Urinary bladder (tissue), 4 donors: ENCODE measurements around the gene AGPAT4. TPM values are rescaled to one million over a fixed set of nuclear protein-coding genes. Genes with fewer than 3 reads are reported as not detected.

ENCODE experiments used
- DNase-seq: peaks from one replicate; pipeline ENCODE4 v3.0.0-alpha.2; 2015; ENCODE audit errors: extremely low spot score
- H3K27ac ChIP-seq: one replicate; pipeline ENCODE4 v1.5.1; 2013; ENCODE audit warnings: low read depth, mild to moderate bottlenecking, moderate library complexity
- H3K36me3 ChIP-seq: one replicate; pipeline ENCODE4 v1.6.1; 2013; ENCODE audit warnings: mild to moderate bottlenecking, moderate library complexity; ENCODE audit not compliant: insufficient read depth
- H3K4me1 ChIP-seq: one replicate; pipeline ENCODE4 v1.6.1; 2013; ENCODE audit warnings: mild to moderate bottlenecking, moderate library complexity; ENCODE audit not compliant: insufficient read depth
- H3K4me3 ChIP-seq: one replicate; pipeline ENCODE4 v1.5.1; 2013; ENCODE audit warnings: low read depth, low read length
- WGBS: extraction: QIAGEN DNeasy Blood & Tissue Kit; methylation state at CpG from one replicate; pipeline ENCODE4 v1.1.7; 2013; 5-methylcytosine and 5-hydroxymethylcytosine counted together
- polyA plus RNA-seq: library from polyadenylated mRNA; stranded (reverse); fragments of 200-250 nt; gene quantifications from one replicate; pipeline ENCODE4 v1.2.3, GENCODE V29; 2013
- total RNA-seq: library from RNA; depleted of rRNA; stranded (reverse); fragments of >200 nt; gene quantifications from one replicate; pipeline ENCODE4 v1.2.3, GENCODE V29; 2014
- donor health status: healthy with polysubstance abuse.
- donor health status: healthy.

AGPAT4 gene
- total and polyA plus RNA-seq, 2 donors = 4.5 to 26.4 TPM

GRCh38 chr6:161110028-161110779 lies 163.7 kb downstream of the AGPAT4 start:
- Histone ChIP-seq H3K4me1 (peaks cover 2% of the 10 kb centered on the region), H3K36me3 (peaks cover 4% of the 10 kb centered on the region), H3K4me3 (no peak overlapping the region), H3K27ac (no peak overlapping the region)
- no peak for DNase-seq
- 71% methylated on average over 14 of the region's 14 CpGs for WGBS

DNA sequence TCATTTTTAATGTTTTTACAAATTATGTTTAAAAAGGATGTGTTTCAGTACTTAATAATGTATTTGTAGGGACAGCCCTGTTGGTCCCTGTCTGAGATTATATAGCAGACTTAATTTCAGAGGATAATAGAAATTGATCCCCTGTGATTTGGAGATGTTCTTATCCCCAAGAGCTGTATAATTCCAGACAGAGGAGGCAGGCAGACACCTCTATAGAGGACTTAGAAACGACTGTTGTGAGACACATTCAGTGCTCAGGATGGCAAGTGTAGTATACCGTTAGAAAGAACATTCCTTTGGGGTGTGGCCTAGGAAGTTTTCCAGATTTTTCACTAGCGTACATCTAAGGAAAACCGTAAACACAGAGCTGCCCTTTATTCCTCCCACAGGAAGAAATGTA lies 164.5 kb downstream of the AGPAT4 start:
- 78% methylated on average over 4 of the region's 4 CpGs for WGBS
- Histone ChIP-seq H3K36me3 (peaks cover 4% of the 10 kb centered on the region), H3K4me1 (peaks cover 2% of the 10 kb centered on the region), H3K27ac (no peak overlapping the region), H3K4me3 (no peak overlapping the region)
- no peak for DNase-seq

- Histone ChIP-seq H3K4me1 (peaks cover 2% of the 10 kb centered on the region), H3K27ac (no peak overlapping the region), H3K4me3 (no peak overlapping the region), H3K36me3 (peaks cover 4% of the 10 kb centered on the region)
- 94% methylated on average over 5 of the region's 5 CpGs for WGBS
- DNase-seq = no peak
Measured at GRCh38 chr6:161108916-161109315, 164.9 kb downstream of the AGPAT4 start.

DNA sequence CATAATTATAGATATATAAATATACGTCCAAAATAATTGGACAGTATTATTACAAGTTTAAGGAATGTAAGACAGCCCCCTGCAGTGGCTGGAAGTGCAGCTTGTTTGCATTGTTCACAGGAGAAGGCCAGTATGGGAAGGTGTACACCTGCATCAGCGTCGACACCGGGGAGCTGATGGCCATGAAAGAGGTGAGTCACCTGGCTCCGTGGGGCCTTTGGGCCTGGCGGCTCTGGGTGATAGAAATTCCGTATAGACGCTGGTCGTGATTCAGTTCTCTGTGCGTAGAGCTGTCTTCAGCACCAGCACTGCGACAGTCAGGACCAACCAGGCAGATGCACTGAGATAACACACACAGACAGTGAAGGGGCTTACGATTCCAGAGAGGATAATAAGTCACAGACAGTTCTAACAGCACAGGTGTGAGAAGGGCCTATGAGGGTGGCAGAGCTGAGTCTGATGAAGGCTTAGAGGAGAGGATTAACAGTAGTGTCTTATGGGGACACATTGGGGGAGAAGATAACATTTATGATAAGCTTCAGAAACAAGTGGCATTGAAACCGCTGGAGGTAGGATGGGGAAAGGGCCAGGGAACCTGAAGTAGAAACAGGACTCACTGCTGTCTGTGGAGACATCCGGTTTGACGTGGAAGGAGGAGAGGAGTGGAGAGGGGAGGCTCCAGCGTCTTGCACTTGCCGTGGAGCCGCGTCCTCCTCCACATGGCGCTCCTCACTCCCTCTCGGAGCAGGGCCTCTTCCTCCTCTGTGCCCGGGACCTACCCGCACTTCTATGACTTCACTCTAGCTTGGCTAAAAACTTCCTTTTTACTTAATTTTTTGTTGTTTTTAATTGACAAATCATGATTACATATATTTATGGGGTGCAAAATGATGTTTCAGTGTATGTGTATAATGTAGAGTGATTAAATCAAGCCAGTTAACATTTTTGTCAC lies 165.8 kb downstream of the AGPAT4 start:
- no peak overlapping the region for H3K4me3 ChIP-seq
- no peak for DNase-seq
- WGBS = 94% methylated on average over 23 of the region's 23 CpGs
- H3K4me1 ChIP-seq = peaks cover 2% of the 10 kb centered on the region
- no peak overlapping the region for H3K27ac ChIP-seq
- peaks cover 4% of the 10 kb centered on the region for H3K36me3 ChIP-seq

DNA sequence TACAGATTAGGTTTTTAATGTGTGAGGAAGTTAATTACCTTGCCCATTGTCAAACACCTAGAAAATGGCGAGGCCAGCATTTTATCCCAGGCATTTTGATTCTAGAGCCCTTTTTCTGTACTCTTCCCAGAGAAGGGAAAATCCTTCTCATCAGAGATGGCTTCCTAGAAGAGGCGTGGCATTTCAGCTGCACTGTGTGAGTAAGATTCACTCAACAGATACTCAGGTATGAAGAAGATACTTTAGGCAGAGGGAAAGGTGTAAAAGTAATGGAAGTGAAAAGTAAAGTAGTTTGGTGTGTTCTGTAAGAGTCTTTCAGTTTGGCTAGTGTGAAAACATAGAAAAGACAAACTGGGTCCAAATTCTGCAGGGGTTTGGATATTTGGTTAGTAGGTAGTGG lies 168.5 kb downstream of the AGPAT4 start:
- DNase-seq = no peak
- H3K36me3 ChIP-seq = peaks cover 3% of the 10 kb centered on the region
- WGBS = over 99% methylated on average over 2 of the region's 2 CpGs
- H3K4me1 ChIP-seq = peaks cover 2% of the 10 kb centered on the region
- no peak overlapping the region for H3K27ac ChIP-seq
- no peak overlapping the region for H3K4me3 ChIP-seq

DNA sequence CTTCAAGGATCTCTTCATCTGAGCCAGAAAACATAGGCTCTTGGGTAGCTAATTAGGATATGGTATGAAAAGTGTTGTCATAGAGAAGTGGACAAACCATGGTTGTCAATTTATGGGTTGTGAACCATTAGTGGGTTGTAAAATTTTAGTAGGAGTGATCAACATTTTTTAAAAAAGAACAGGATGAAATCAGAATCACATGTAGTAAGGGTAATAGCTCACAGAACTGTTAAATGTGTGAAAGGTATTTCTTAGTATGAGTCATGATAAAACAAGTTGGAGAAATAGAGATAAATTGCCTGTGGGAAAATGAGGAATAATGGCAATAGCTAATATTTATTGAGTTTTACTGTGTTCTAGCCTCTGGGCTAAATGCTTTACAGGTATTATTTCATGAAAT lies 168.9 kb downstream of the AGPAT4 start:
- no peak overlapping the region for H3K27ac ChIP-seq
- H3K4me1 ChIP-seq = peaks cover 2% of the 10 kb centered on the region
- DNase-seq = no peak
- peaks cover 3% of the 10 kb centered on the region for H3K36me3 ChIP-seq
- no peak overlapping the region for H3K4me3 ChIP-seq

DNA sequence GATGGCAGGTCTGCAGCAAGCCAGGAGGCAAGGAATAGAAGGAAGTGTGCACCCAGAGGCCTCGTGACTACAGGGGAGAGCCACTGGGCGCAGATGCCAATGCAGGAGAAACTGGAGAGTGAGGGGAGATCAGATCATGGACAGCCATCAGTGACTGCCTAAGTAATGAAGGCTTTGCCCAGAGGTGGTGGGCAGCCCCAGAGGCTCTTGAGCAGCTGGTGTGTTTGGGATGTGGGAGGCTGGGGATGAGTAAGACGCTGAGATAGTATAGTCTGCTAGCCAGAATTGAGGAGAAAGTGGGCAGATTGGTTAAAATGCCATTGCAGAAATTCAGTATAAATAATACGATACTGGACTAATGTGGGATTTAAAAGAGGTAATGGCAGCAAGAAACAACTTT lies 170.4 kb downstream of the AGPAT4 start:
- H3K27ac ChIP-seq = no peak overlapping the region
- H3K4me3 ChIP-seq = no peak overlapping the region
- WGBS = 96% methylated on average over 4 of the region's 4 CpGs
- no peak for DNase-seq
- H3K36me3 ChIP-seq = peaks cover 4% of the 10 kb centered on the region
- H3K4me1 ChIP-seq = peaks cover 2% of the 10 kb centered on the region

DNA sequence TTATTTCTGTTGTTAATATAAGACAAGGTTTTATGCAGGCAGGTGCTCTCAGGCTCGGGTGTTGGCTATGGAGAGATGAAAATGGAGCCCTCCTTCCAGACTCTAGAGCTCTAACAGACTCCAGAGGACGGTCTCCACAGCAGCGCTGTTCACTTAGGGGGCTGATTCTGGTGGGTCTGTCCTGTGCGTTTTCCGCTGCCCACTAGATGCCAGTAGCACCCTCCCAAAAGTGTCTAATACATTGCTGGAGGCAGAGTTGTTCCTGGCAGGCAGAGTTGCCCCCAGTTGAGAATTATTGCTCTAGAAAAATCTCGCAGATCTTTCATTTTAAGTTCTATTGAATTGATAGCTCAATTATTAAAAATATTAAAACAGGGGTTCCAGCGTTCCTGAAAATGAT lies 172.3 kb downstream of the AGPAT4 start:
- peaks cover 4% of the 10 kb centered on the region for H3K36me3 ChIP-seq
- no peak for DNase-seq
- no peak overlapping the region for H3K4me3 ChIP-seq
- H3K27ac ChIP-seq = no peak overlapping the region
- WGBS = 86% methylated on average over 7 of the region's 7 CpGs
- peaks cover 2% of the 10 kb centered on the region for H3K4me1 ChIP-seq

DNA sequence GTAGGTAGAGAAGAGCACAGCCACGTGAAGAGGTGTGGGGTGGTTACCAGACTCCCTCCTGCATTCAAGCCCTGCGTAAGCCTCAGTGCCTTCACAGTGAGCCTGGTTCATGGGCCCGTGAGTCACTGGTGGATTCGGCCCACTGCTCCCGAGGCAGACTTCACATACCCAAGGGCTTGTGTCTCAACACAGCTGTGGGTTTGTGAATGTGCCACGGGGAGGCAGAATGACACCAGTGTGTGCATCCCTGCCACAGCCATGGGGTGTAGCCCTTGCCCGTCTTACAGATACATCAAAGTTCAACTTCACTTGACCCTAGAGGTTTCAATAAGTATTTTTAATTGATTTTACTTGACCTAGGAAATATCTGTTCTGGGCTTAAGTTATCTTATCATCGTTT lies 173.8 kb downstream of the AGPAT4 start:
- no peak for DNase-seq
- WGBS = 82% methylated on average over 8 of the region's 8 CpGs
- peaks cover 4% of the 10 kb centered on the region for H3K36me3 ChIP-seq

GRCh38 chr6:161095916-161096315 lies 177.9 kb downstream of the AGPAT4 start:
- no peaks in the 10 kb centered on the region for H3K4me1 ChIP-seq
- H3K27ac ChIP-seq = no peak overlapping the region
- no peak for DNase-seq
- H3K36me3 ChIP-seq = peaks cover 6% of the 10 kb centered on the region
- no peak overlapping the region for H3K4me3 ChIP-seq

More for the DNA sequence above, 173.8 kb downstream of the AGPAT4 start:
- Histone ChIP-seq H3K27ac (no peak overlapping the region), H3K4me1 (no peaks in the 10 kb centered on the region), H3K4me3 (no peak overlapping the region)

DNA sequence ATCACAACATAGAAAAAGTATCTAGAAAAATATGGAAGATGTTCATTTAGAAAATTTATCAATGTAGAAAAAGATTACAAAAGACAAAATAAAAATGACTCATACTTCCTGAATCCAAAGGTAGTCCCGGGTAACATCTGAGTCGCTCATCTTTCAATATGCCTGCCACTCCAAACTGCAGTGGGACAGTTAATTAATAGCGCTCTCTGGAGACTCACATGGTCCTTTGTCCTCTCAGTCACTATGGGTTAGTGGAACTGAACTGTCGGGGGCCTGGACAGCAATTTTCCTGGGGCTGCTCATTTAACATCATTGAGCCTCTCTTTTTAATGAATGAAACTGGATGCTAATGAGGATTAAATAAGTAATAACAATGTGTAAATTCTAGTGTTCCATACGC lies 178.9 kb downstream of the AGPAT4 start:
- 78% methylated on average over 5 of the region's 5 CpGs for WGBS
- Histone ChIP-seq H3K4me1 (no peaks in the 10 kb centered on the region), H3K4me3 (no peak overlapping the region), H3K36me3 (peaks cover 8% of the 10 kb centered on the region), H3K27ac (no peak overlapping the region)
- DNase-seq = no peak

DNA sequence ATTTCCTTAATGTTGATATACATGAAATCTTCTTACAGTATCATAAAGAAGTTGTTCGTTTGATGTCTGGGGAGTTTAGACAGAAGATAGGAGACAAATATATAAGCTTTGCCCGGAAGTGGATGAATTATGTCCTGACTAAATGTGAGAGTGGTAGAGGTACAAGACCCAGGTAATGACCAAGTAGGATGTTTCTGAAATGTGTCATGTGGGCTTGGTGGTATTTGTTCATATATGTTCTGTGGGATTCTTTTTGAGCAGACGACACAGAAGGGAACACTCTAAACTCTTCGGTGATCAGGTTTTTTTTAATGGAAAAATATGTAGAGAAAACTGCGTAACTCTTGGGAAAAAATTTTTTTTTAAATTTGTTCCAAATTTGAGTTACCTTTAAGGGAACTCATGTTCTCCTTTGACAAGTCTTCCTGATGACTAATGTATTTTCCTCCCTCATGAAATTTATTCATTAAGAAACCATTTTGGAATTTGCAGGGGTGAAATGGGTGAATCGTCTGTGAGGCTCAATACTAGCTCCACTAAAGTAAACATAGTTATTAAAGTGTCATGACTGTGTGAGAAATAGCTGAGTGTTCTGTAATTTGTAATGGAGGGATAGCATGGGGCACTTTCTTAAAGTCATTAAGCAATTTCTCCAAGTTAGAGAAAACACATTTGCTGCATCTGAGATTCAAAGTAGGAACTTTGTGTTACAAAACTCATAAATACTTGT lies 181.7 kb downstream of the AGPAT4 start:
- Histone ChIP-seq H3K27ac (no peak overlapping the region), H3K4me3 (no peak overlapping the region), H3K4me1 (no peaks in the 10 kb centered on the region), H3K36me3 (peaks cover 4% of the 10 kb centered on the region)
- DNase-seq = no peak
- WGBS = 81% methylated on average over 6 of the region's 6 CpGs

- no peak for DNase-seq
- 90% methylated on average over 4 of the region's 4 CpGs for WGBS
- Histone ChIP-seq H3K27ac (no peak overlapping the region), H3K4me1 (no peaks in the 10 kb centered on the region), H3K36me3 (peaks cover 4% of the 10 kb centered on the region), H3K4me3 (no peak overlapping the region)
Measured at GRCh38 chr6:161091151-161091550, 182.7 kb downstream of the AGPAT4 start.
